Right ventricle myocardium superior (tissue), 1 donor: ENCODE data around the gene EXOC7. TPM values are rescaled to one million over a fixed set of nuclear protein-coding genes. Genes with fewer than 3 reads are reported as not detected.

Source experiments
- ATAC-seq: fragments of 200-7000 bp; cut with Tn5 transposase; one replicate; pipeline ENCODE4 v1.9.1; 2020; ENCODE audit warnings: mild to moderate bottlenecking; ENCODE audit not compliant: poor library complexity
- DNase-seq: peaks from one replicate; pipeline ENCODE4 v3.0.0-alpha.2; 2020
- intact Hi-C: fragments of 100-400 bp; cut with DNase I; formaldehyde crosslinking; loops from one replicate; pipeline ENCODE4 v1.11.2; 2022
- microRNA-seq: library from miRNA; unstranded; fragments of <30 nt; microRNA quantifications from one replicate; pipeline ENCODE4 v1.2.0, GENCODE V29; 2020
- total RNA-seq: library from RNA; stranded (reverse); fragmentation: NEBNext Ultra II Directional; extraction: Animal tissue kit (Norgen Biotek cat#: 25700); gene quantifications from one replicate; pipeline ENCODE4 v1.2.1, GENCODE V29; 2021
- donor health status: DM: no; HTN: yes; CAD: no; lungs with severe emphysema.

EXOC7 gene
- total RNA-seq, 1 donor from 2014 or later, result 74.7 TPM

DNA sequence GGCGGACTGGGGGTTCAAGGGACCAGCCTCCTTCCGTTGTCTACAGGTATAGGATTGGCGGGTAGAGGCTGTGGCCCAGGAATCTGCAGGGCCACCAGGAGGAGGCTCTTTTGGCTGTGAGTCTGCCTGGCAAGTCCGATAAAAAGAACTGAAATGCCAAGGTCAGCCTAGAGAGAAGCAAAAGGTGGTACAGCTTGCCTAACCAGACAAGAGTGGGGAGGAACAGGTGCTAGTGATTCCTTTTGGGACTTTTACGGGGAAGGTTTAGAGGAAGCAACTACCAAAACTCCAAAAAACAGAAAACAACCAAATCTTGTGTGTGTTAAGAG lies 70.8 kb downstream of the EXOC7 start:
- intact Hi-C loops, result no loop called here
- ATAC-seq (no peak), DNase-seq (no peak)

DNA sequence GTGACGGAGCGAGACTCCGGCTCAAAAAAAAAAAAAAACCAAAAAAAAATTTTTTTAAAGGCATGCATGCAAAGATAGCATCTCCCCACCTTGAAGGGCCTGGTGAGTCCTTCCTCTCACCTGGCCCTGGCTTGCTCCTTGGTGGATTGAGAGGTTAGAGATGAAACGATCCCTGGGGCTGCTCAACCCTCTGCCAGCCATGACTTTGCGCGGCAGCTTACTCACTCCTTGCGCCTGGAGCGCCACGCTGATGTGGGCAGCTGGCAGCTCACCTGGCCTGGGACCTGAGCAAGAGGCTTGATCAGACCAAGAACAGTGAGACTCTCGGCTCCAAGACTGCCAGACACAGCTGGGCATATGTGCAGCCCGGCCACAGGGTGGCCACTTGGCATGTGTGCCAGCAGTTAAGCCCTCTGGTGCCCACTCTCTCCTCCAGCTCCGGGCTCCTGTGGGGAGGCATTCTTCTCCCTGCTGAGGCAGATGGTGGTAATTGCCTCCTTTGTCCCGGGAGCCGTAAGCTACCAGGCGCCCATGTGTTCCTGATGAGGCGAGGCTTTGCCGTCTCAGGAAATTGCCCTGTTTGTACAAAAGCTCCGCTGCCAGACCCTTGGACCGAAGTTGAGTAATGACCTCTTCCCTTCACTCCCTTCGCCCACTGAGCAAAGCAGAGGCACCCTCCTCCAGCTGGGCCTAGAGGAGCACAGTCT lies 71.4 kb downstream of the EXOC7 start:
- intact Hi-C loops, result no loop called here
- no peak for ATAC-seq
- DNase-seq, result no peak

Small RNA genes lying within 50 kb of the gene (microRNA-seq; reads per million reads assigned to microRNA genes)
- 9.4 reads per million, percentile 25 among the genes with 10 or more reads in this experiment for gene MIR6868

Other genes with a start within 250 kb of the EXOC7 start
- gene WBP2, start 248.5 kb downstream of the EXOC7 start, total RNA-seq, result 145 TPM
- gene TRIM47, start 225.2 kb downstream of the EXOC7 start, total RNA-seq, result 33.4 TPM
- 9.1 TPM for gene TRIM65, start 206.8 kb downstream of the EXOC7 start, total RNA-seq
- gene MRPL38, start 198.9 kb downstream of the EXOC7 start, total RNA-seq, result 113 TPM
- 4.7 TPM for gene FBF1, start 162.7 kb downstream of the EXOC7 start, total RNA-seq
- gene ACOX1, start 124.6 kb downstream of the EXOC7 start, total RNA-seq, result 83.6 TPM
- gene TEN1, start 124.5 kb downstream of the EXOC7 start, total RNA-seq, result 7.6 TPM
- gene CDK3, start 102.9 kb downstream of the EXOC7 start, total RNA-seq, result 1.8 TPM
- 0.08 TPM for gene EVPL, start 76.5 kb downstream of the EXOC7 start, total RNA-seq
- 57.9 TPM for gene SRP68, start 31.3 kb downstream of the EXOC7 start, total RNA-seq
- not detected for gene GALR2, start 29.0 kb downstream of the EXOC7 start, total RNA-seq
- not detected for gene ZACN, start 24.6 kb downstream of the EXOC7 start, total RNA-seq
- gene FOXJ1, start 37.5 kb upstream of the EXOC7 start, total RNA-seq, result not detected
- 18.5 TPM for gene RNF157, start 136.7 kb upstream of the EXOC7 start, total RNA-seq
- gene UBALD2, start 161.6 kb upstream of the EXOC7 start, total RNA-seq, result 28.1 TPM
- gene QRICH2, start 204.5 kb upstream of the EXOC7 start, total RNA-seq, result 2.6 TPM